ENCODE measurements around the gene VEPH1. TPM values are rescaled to one million over a fixed set of nuclear protein-coding genes. Genes with fewer than 3 reads are reported as not detected.

The VEPH1 gene
- total RNA-seq, 1 experiment from 2014 or later, result 127 TPM

DNA sequence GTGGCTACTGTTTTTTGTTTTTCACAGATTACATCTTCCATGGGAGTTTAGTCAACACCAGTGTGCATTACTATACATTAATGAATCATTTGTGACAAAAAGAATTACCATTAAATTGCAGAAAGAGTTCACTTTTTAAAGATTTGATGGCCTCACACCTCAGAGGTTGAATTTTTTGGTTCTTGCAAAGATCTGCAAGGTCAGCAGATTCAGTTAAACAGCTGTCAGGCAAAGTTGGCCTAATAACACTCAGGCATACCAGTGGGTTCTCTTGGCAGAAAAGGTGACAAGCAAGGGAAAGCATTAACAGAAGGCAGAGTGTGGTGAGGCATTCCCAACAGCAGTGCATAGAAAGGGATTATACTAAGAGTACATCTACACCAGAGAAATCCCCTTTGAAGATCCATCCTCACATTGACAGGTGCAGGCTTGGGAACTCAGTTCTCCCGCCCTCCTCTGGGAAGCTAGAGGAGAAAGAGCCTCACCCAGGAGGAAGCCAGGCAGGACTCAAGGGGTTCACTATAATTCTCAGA lies 90.8 kb downstream of the VEPH1 start:
- DNase-seq (ENCODE audit: low read depth), result no peak
- in situ Hi-C loops (cut with HindIII; ENCODE audit: low pct_unique_long_range_greater_than_20kb, low sequenced_read_pairs), result no loop called here

DNA sequence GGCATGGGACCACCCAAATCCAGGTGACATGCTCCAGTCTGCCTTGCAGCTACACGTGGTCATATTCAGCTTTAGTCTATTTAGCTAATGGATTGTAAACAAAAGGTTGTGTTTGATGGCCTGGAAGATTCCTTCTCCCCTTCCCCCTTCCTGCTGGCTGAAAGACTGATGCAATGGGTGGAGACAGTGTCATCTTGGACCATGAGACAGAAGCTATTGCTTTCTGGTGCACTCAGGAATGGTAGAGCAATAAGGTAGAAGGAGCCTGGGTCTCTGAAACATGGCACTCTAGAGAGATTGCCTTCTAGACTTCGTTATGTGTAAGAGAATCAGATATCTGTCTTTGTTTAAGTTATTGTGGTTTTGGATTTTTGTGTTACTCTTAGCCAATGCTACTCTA lies 92.3 kb downstream of the VEPH1 start:
- no peak for DNase-seq (ENCODE audit: low read depth)
- in situ Hi-C loops (cut with HindIII; ENCODE audit: low pct_unique_long_range_greater_than_20kb, low sequenced_read_pairs), result no loop called here

DNA sequence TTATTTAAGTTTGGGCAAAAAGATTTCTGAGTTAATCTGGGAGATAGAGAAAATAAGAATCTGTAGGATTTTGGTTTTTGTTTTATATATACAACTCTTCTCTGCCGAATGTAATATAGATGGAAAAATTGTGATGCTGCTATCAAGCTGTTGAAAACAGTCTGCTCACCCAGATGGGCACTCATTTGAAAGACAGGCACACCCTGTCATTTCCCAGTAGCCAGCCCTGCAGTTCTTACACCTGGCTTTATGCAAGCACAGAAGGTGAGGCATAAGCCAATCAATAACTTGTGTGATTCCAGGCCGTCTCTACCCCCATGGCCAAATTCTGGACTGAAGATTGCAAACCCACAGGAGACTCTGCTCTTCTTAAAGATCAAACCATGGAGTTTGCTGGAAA lies 93.7 kb downstream of the VEPH1 start:
- no peak for DNase-seq (ENCODE audit: low read depth)
- in situ Hi-C loops (cut with HindIII; ENCODE audit: low pct_unique_long_range_greater_than_20kb, low sequenced_read_pairs), result no loop called here

DNA sequence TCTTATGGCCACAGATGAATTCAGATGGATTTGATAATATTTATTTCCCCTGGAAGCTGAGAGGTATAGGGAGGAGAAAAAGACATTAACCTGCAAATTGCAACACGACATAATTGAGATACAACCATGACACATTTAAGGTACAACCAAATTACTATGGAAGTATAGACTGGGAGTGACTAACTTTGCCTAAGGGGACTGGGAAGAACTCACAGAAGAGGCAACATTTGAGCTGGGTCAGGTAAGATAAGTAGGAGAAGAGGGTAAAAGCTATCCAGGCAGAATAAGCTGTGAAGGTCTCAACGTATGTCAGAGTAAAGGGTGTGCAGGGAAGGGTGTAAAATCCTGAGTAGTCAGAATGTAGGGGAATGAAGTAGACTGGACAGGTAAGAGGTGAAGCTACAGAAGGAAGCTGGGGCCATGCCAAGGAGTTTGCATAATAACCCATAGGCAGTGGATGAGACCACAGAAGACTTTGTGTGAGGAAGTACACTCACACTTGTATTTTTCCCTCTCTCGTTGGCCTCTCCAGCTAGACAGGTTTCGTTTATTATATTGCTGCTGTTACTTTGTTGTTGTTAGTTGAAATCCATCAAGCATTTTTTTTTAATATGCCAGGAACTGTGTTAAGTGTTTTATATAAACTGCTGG lies 94.6 kb downstream of the VEPH1 start:
- DNase-seq (ENCODE audit: low read depth), result no peak
- in situ Hi-C loops (cut with HindIII; ENCODE audit: low pct_unique_long_range_greater_than_20kb, low sequenced_read_pairs), result no loop called here

GRCh38 chr3:157407769-157408168 lies 95.4 kb downstream of the VEPH1 start:
- in situ Hi-C loops (cut with HindIII; ENCODE audit: low pct_unique_long_range_greater_than_20kb, low sequenced_read_pairs), result no loop called here
- DNase-seq (ENCODE audit: low read depth), result no peak

DNA sequence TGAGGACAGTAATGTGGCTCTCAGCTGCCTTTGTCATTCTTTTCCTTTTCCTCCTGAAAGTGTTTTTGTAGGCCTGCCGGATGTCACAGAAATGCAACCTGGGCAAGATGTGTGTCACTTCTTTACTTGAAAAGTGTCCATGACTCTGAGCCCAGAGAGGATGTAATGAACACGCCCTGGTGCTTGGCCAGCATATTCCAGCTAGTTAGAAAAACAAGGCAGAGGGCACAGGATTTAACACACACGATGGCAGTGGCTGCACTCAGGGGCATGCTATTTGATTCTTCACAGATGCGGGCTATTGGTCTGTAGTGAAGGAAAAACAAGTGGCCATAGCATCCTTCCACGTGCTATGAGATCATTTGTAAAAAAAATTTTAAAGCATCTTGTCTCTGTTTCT lies 96.8 kb downstream of the VEPH1 start:
- in situ Hi-C loops (cut with HindIII; ENCODE audit: low pct_unique_long_range_greater_than_20kb, low sequenced_read_pairs), result no loop called here
- DNase-seq (ENCODE audit: low read depth), result no peak

GRCh38 chr3:157405457-157405856 lies 97.8 kb downstream of the VEPH1 start:
- no peak for DNase-seq (ENCODE audit: low read depth)
- in situ Hi-C loops (cut with HindIII; ENCODE audit: low pct_unique_long_range_greater_than_20kb, low sequenced_read_pairs), result no loop called here

DNA sequence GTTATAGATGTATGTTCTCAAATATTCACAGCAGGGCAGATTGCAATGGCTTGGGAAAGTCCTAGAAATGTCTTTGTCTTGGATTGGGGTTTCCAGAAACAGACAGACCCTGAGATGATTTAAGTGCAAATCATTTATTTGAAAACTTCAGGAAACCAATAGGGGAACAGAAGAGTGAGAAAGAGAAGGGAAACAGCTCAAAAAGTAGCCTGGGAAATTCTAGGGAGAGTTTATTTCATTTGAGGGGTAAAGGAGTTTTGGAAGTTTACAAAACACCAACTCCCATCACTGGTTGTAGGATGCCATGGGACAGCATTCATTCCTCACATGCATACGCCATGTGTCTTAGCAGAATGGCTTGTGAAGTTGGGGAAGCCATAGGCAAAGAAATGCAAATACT lies 98.8 kb downstream of the VEPH1 start:
- in situ Hi-C loops (cut with HindIII; ENCODE audit: low pct_unique_long_range_greater_than_20kb, low sequenced_read_pairs), result no loop called here

DNA sequence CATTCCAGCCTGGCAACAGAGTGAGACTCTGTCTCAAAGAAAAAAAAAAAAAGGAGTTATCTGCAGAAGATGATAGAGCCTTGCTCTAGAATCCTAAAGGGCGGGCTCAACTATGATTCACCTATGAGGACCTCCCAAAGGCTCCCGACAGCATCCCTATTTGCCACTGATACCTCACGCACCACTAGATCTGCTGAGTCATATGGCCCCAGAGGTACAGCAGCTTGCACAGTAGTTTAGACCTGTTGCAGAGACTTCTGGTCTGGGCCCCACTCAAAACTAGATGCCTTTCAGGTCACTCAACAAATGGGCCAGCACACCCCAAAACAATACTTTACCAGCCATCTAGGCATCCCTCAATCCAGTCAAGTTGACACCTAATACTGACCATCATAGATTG lies 104.6 kb downstream of the VEPH1 start:
- DNase-seq (ENCODE audit: low read depth), result peak; percentile 40
- in situ Hi-C loops (cut with HindIII; ENCODE audit: low pct_unique_long_range_greater_than_20kb, low sequenced_read_pairs), result no loop called here

More for the DNA sequence above, 98.8 kb downstream of the VEPH1 start:
- no peak for DNase-seq (ENCODE audit: low read depth)

- DNase-seq (ENCODE audit: low read depth), result no peak
- in situ Hi-C loops (cut with HindIII; ENCODE audit: low pct_unique_long_range_greater_than_20kb, low sequenced_read_pairs), result no loop called here
Observed at GRCh38 chr3:157394411-157394810, 108.8 kb downstream of the VEPH1 start.

- DNase-seq (ENCODE audit: low read depth), result no peak
- in situ Hi-C loops (cut with HindIII; ENCODE audit: low pct_unique_long_range_greater_than_20kb, low sequenced_read_pairs), result no loop called here
Observed at GRCh38 chr3:157393113-157393512, 110.1 kb downstream of the VEPH1 start.

DNA sequence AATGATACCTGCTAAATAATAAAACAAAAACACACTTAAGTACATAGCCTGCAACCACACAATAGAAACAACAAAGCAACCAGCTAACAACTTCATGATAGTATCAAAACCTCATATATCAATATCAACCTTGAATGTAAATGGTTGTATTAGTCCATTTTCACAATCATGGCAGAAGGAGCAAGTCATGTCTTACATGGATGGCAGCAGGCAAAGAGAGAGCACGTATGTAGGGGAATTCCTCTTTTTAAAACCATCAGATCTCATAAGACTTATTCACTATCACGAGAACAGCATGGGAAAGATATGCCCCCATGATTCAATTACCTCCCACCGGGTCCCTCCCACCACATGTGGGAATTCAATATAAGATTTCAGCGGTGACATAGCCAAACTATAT lies 111.1 kb downstream of the VEPH1 start:
- in situ Hi-C loops (cut with HindIII; ENCODE audit: low pct_unique_long_range_greater_than_20kb, low sequenced_read_pairs), result no loop called here
- no peak for DNase-seq (ENCODE audit: low read depth)

GRCh38 chr3:157390713-157391515 lies 112.3 kb downstream of the VEPH1 start:
- no peak for DNase-seq (ENCODE audit: low read depth)
- in situ Hi-C loops (cut with HindIII; ENCODE audit: low pct_unique_long_range_greater_than_20kb, low sequenced_read_pairs), result no loop called here

DNA sequence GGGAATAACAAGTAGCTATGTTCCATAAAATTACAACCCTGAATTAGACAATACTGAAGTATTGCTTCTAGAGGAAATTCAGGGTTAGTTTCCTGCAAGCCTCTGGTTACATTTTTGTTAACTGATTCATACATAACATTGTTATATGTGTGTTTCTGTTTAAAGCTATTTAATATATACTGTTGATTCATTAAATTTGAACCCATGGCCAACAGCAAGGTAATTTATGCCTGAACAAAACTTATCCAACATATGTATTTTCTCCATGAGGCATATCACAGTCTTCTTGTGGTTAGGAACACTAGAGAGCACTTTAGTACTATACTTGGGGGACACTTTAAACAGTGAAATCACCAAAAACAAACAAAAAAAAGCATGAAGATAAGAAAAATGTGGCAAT lies 114.2 kb downstream of the VEPH1 start:
- in situ Hi-C loops (cut with HindIII; ENCODE audit: low pct_unique_long_range_greater_than_20kb, low sequenced_read_pairs), result no loop called here
- no peak for DNase-seq (ENCODE audit: low read depth)

DNA sequence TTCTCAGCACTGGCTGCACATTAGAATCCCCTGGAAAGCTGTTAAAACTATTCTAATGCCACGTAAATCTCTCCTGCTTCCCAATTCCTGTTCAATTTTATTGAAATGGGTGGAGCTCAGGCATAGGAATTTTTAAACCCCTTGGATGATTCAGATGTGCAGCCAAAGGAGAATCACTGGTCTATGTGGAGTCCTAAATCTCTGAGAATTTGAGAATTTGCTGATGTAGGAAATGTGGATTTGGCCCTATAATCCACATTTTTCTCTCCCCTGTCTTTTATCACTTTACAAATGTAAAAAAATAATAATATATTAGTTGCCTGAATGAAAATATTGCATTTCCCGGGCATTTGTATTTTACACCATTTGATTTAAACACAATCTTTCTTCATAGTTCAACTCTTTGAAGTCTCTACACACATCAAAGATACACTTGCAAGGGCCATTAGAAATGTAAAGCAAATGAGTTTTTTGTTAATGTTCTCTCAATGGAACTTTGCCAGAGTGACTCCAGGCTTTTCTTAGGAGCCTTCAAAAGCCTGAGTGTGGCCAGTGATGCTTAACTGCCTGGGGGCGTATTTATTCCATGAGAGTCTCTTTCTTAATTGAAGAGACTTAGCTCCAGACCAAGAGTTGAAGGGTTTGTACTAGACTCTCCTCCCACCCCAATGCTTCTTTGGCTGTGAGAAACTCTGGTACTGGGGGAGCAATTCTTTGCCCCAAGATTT lies 115.3 kb downstream of the VEPH1 start:
- in situ Hi-C loops (cut with HindIII; ENCODE audit: low pct_unique_long_range_greater_than_20kb, low sequenced_read_pairs), result no loop called here

DNA sequence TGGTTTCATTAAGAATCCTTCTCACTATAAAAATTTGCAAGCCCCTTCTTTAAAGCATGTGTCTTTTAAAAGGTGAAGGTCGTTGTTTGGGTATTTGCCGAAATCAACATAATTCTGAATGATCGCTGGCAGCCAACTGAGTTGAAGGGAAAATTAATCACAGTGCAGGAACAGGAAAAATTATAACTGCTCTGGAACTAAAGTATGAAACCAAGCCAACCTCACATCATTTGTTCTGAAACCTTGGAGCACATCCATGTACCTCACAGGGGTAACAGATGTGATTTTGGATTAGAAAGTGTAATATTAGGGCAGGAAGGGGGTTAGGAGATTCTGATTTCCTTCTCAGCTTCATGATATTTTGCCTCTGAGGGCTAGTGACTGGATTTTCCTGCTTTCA lies 118.7 kb downstream of the VEPH1 start:
- in situ Hi-C loops (cut with HindIII; ENCODE audit: low pct_unique_long_range_greater_than_20kb, low sequenced_read_pairs), result no loop called here
- DNase-seq (ENCODE audit: low read depth), result no peak

More for the DNA sequence above, 115.3 kb downstream of the VEPH1 start:
- peak; percentile 22 for DNase-seq (ENCODE audit: low read depth)

GRCh38 chr3:157384031-157384430 lies 119.2 kb downstream of the VEPH1 start:
- no peak for DNase-seq (ENCODE audit: low read depth)
- in situ Hi-C loops (cut with HindIII; ENCODE audit: low pct_unique_long_range_greater_than_20kb, low sequenced_read_pairs), result no loop called here

- in situ Hi-C loops (cut with HindIII; ENCODE audit: low pct_unique_long_range_greater_than_20kb, low sequenced_read_pairs), result no loop called here
- DNase-seq (ENCODE audit: low read depth), result no peak
Observed at GRCh38 chr3:157381606-157382005, 121.6 kb downstream of the VEPH1 start.

GRCh38 chr3:157379525-157380140 lies 123.6 kb downstream of the VEPH1 start:
- in situ Hi-C loops (cut with HindIII; ENCODE audit: low pct_unique_long_range_greater_than_20kb, low sequenced_read_pairs), result no loop called here
- DNase-seq (ENCODE audit: low read depth), result no peak
